SK-N-MC (cell line): ENCODE measurements around the gene TSPAN1.

Experiments used
- DNase-seq: peaks from one replicate; pipeline ENCODE4 v3.0.0-alpha.2; 2011; ENCODE audit warnings: low read depth, low spot score
- H3K27ac ChIP-seq: fragments of 200-600 bp; sonication (generic); 2 replicates; pipeline ENCODE4 v1.5.1; 2016; ENCODE audit warnings: mixed run types
- H3K36me3 ChIP-seq: fragments of 200-600 bp; sonication (generic); 2 replicates; pipeline ENCODE4 v1.6.1; 2017; ENCODE audit warnings: antibody characterized with exemption, low read length, mixed read lengths; ENCODE audit not compliant: insufficient read depth
- H3K4me3 ChIP-seq: fragments of 200-600 bp; sonication (generic); 2 replicates; pipeline ENCODE4 v1.5.1; 2016
- H3K9ac ChIP-seq: fragments of 200-600 bp; sonication (generic); 2 replicates; pipeline ENCODE4 v1.8.0; 2017; ENCODE audit warnings: mixed run types, mixed read lengths; ENCODE audit not compliant: insufficient read length
- H3K9me3 ChIP-seq: fragments of 200-600 bp; sonication (generic); 2 replicates; pipeline ENCODE4 v1.6.1; 2017; ENCODE audit warnings: low read depth, mild to moderate bottlenecking, antibody characterized with exemption, low read length, moderate library complexity, mixed read lengths
- EZH2 ChIP-seq: fragments of 200-600 bp; sonication (generic); IDR thresholded peaks from one replicate; pipeline ENCODE4 v1.6.1; 2017; ENCODE audit warnings: antibody characterized with exemption
- FOXP2 ChIP-seq: optimal IDR thresholded peaks from 2 replicates; pipeline ENCODE3; 2011; ENCODE audit warnings: mild to moderate bottlenecking, moderate library complexity; ENCODE audit not compliant: insufficient read depth; ENCODE audit errors: extremely low read length, control extremely low read depth
- POLR2AphosphoS5 ChIP-seq: IDR thresholded peaks from 2 replicates; pipeline ENCODE4 v1.6.1; 2012; ENCODE audit warnings: mild to moderate bottlenecking, low read depth, low read length, borderline replicate concordance

TSPAN1 gene

DNA sequence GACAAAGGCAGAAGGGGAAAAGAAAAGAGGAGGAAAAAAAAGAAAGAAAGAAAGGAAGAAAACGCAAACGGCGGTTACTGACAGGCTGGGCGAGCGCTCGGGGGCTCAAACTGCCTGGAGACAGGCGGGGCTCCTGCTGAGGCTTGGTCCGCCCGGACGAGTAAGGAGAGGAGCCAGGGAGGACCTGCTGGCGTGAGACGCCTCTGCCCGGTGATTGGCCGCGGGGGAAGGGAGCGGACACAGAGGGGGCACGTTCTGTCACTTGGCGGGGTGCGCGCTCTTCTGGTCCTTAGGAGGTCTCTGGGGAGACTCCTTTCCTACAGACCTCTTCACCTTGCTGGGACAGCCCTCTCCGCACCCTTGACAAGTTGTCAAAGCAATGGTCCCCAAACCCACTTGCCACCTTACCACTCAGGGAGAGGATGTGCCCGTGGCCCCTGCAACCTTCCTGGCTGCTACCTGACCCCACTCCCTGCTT lies 41.7 kb upstream of the TSPAN1 start:
- H3K36me3 ChIP-seq = no peaks in the 10 kb centered on the region
- H3K27ac ChIP-seq = peak overlapping the region; percentile 88
- DNase-seq = no peak
- no peak for TF ChIP-seq FOXP2
- TF ChIP-seq EZH2 = no peak
- peak; percentile 67; the same call in 1 of the 2 replicates for TF ChIP-seq POLR2AphosphoS5
- peak overlapping the region; percentile 96 for H3K4me3 ChIP-seq
- no peaks in the 10 kb centered on the region for H3K9me3 ChIP-seq
- H3K9ac ChIP-seq = peak overlapping the region; percentile 78

DNA sequence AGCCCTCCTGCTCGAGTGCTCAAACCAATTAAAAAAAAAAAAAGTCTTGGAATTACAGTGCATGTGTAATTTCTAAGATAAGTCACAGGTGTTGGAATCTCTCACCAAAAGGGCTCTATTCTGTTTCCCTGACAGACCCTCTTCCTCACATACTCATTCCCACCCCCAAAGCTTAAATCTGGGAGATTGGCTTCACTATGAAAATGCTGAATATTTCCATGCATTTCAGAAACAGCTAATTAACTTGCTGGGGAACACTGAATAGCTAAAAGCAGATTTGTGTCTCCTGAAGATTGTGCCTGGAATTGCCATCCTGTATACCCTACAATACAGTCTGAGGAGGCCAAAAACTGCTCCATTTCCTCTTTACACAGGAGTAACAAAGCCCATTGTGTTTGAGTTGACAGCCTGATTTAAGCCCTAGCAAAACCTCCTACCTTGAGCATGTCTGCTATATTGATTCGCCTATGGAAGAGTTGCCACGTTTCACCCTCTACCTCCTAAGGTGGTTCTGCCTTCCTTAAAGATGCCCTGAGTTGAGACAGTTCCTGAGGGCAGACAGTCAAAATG lies 41.0 kb upstream of the TSPAN1 start:
- no peak for TF ChIP-seq EZH2
- Histone ChIP-seq H3K27ac (peak overlapping the region; percentile 88), H3K4me3 (peak overlapping the region; percentile 96), H3K9me3 (no peaks in the 10 kb centered on the region), H3K36me3 (no peaks in the 10 kb centered on the region), H3K9ac (peak overlapping the region; percentile 78)
- no peak for DNase-seq

DNA sequence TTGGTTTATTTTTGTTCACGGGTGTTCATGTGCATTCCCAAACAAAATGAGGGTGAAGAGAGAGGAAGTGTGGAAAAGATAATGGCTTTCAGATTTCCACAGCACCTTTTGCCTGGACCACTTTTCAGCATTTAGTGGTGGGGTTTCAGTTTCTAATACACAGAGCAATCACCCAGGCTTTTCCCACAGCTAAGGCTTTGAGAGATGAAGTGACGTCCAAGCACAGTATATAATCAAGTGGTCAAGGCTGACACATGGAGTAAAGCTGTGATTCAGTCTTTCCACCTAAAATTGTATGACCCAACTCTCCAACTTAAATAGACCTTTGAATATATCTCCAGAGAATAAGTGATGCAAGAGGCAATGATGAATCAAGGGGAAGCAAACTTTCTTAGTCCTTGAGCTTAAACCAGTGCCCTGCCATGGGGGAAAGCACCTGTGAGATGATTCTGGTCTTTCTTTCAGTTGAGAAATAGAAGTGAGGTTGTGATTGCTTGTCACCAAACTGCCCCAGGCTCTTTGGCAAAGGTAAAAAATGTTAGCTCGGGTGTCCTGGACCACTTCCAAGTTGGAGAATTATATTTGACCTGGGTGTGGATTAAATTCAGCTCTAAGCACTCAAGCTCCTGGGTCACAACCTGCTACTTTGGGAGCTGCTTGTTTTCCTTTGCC lies 40.1 kb upstream of the TSPAN1 start:
- DNase-seq = no peak
- peak overlapping the region; percentile 88 for H3K27ac ChIP-seq
- no peaks in the 10 kb centered on the region for H3K36me3 ChIP-seq
- no peaks in the 10 kb centered on the region for H3K9me3 ChIP-seq
- no peak overlapping the region for H3K9ac ChIP-seq
- no peak for TF ChIP-seq FOXP2
- TF ChIP-seq EZH2 = no peak
- TF ChIP-seq POLR2AphosphoS5 = no peak
- no peak overlapping the region for H3K4me3 ChIP-seq

DNA sequence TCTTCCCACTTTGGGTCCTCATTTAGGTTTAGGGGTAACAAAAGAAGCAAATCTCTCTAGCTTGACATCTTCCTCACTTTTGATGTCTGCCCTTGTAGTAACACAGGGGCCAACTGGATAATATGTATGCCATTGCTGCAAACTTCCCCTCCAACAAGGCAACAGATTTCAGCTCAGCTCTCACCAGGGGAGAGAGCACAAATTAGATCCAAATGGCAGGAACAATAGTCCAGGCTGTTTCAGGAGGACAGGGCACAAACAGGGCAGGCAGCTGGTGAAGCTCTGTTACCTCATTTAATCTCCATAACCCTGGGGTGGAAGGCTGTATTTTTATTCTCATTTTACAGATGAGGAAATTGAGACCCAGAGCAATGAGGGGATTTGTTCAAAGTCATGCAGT lies 38.2 kb upstream of the TSPAN1 start:
- Histone ChIP-seq H3K4me3 (no peak overlapping the region), H3K27ac (no peak overlapping the region), H3K9me3 (no peaks in the 10 kb centered on the region), H3K9ac (no peak overlapping the region), H3K36me3 (no peaks in the 10 kb centered on the region)
- no peak for DNase-seq
- TF ChIP-seq EZH2 (no peak), FOXP2 (no peak), POLR2AphosphoS5 (no peak)

DNA sequence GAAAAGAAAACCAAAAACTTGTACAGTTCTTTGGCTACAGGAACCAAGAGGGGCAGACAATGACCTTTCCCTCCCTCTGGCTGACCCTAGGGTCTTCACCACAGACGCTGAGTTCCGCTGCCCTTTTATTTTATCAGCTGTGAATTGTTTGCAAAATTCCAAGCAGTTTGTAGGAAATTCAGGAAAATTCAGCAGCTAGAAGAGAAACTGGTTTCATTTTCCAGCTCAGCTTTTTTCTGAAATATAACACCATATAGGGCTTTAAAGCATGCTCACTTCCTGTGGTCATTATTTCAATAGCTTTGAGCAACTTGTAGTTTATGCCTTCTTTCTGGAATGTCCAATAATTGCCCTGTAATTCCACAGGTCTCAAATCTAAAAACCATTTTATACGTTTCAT lies 37.0 kb upstream of the TSPAN1 start:
- H3K4me3 ChIP-seq = no peak overlapping the region
- no peak overlapping the region for H3K27ac ChIP-seq
- TF ChIP-seq EZH2 (no peak), POLR2AphosphoS5 (no peak), FOXP2 (no peak)
- H3K9me3 ChIP-seq = no peaks in the 10 kb centered on the region
- H3K36me3 ChIP-seq = no peaks in the 10 kb centered on the region
- H3K9ac ChIP-seq = no peak overlapping the region
- DNase-seq = no peak

DNA sequence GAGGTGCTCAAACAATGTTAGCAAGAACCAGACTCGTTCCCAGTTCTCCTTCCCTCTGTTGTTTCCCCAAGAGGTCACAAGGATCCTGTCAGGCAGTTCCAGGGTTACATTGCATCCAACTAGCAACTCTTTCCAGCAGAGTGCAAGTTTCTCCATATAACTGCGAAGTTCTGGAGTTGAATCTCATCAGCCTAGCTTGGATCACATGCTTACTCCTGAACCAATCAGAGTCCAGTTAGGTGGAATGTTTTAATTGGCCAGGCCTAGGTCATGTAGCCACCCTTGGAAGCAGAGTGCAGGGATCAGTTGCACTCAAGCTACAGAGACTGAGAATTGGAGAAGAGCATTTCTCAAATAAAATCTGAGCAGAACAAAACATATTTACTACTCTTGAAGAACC lies 26.6 kb upstream of the TSPAN1 start:
- no peak for DNase-seq
- TF ChIP-seq FOXP2 (no peak), EZH2 (no peak), POLR2AphosphoS5 (no peak)
- H3K9ac ChIP-seq = no peak overlapping the region
- H3K36me3 ChIP-seq = no peaks in the 10 kb centered on the region
- H3K27ac ChIP-seq = no peak overlapping the region
- H3K4me3 ChIP-seq = no peak overlapping the region
- H3K9me3 ChIP-seq = no peaks in the 10 kb centered on the region

DNA sequence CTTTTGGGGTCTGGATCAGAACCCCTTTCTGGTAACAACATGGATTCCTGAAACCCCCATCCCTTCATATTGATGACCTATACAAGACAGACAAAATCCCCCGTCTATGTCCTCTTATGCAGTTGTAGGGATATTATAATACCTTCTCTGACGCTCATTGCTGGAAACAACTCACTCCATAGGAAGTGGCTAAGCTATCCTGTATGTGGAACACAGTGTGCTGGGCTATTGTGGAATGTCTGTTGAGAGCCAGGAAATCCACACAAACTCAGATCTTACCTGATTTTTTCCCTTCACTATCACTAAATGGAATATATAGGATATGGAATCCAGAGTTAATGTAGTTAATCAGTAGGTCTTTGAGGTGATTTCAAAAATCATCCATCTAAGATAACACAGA lies 24.8 kb upstream of the TSPAN1 start:
- Histone ChIP-seq H3K36me3 (no peaks in the 10 kb centered on the region), H3K27ac (no peak overlapping the region), H3K4me3 (no peak overlapping the region), H3K9me3 (no peaks in the 10 kb centered on the region), H3K9ac (no peak overlapping the region)
- no peak for TF ChIP-seq POLR2AphosphoS5
- TF ChIP-seq EZH2 = no peak
- TF ChIP-seq FOXP2 = no peak
- no peak for DNase-seq

DNA sequence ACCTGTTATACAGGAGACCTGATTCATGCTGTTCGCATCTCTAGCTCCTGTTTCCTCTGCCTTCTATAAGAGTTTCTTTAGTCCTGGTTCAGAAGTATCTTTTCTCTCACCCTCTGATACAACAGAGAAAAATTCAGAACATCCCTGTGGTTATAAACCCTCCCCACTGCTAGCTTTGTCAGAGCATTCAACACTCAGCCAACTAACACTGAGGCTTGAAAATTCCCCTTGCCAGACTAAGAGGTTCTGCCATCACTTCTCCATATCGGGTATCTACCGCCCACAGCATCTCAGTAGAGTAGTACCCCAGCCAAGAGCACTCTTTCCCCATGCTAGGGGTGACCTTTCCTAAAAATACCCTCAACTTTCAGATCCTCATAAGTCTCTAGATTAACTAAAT lies 22.9 kb upstream of the TSPAN1 start:
- no peaks in the 10 kb centered on the region for H3K9me3 ChIP-seq
- H3K27ac ChIP-seq = no peak overlapping the region
- no peaks in the 10 kb centered on the region for H3K36me3 ChIP-seq
- no peak overlapping the region for H3K4me3 ChIP-seq
- no peak overlapping the region for H3K9ac ChIP-seq
- no peak for DNase-seq
- no peak for TF ChIP-seq EZH2
- no peak for TF ChIP-seq FOXP2
- TF ChIP-seq POLR2AphosphoS5 = no peak

DNA sequence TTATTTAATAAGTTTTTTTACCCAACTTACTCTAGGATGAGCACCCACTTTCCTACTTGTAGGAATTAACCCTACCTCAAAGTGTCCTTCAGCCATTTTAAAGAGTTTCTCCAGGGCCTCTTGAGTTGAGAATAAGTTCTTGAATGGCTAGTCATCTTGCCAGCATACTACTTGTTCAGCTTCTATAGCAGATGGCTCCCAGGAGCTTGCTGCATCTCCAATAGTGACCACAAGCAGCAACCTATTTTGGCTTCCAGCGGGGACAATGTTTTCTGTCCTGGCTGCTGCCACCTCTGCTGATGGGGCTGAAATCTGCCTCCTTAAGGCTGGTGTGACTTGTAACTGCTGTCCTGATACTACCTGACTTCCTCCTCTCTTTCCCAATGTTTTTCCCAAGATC lies 21.7 kb upstream of the TSPAN1 start:
- TF ChIP-seq POLR2AphosphoS5 (no peak), FOXP2 (no peak), EZH2 (no peak)
- H3K27ac ChIP-seq = no peak overlapping the region
- no peak for DNase-seq
- H3K4me3 ChIP-seq = no peak overlapping the region
- H3K9ac ChIP-seq = no peak overlapping the region
- H3K9me3 ChIP-seq = no peaks in the 10 kb centered on the region
- no peaks in the 10 kb centered on the region for H3K36me3 ChIP-seq
